Caco-2 (cell line): ENCODE results near the gene NRP2. TPM values are rescaled to one million over a fixed set of nuclear protein-coding genes. Genes with fewer than 3 reads are reported as not detected.
A peak's percentile ranks its signal among the peaks of the same experiment; 100 is the strongest.

ENCODE experiments used
- BruUV-seq: library from RNA; stranded (reverse); fragments of 400-500 nt; replicated peaks from 2 replicates; lab custom pipeline; 2021; lab: Mats Ljungman, UMichigan
- CTCF ChIA-PET: fragments of 300-600 bp; sonication (Branson Sonifier 250); formaldehyde crosslinking; loops from one replicate; lab custom pipeline; 2022; ENCODE audit warnings: antibody characterized with exemption; lab: Charles Lee
- POLR2A ChIA-PET: fragments of 300-600 bp; sonication (Branson Sonifier 250); formaldehyde crosslinking; loops from one replicate; lab custom pipeline; 2022; ENCODE audit warnings: antibody characterized with exemption; lab: Charles Lee
- DNase-seq, 2 experiments: peaks; one replicate each; pipeline versions ENCODE4 v3.0.0 to v3.0.0-alpha.2; 2020 to 2022
- H3K27me3 ChIP-seq: replicated peaks from 2 replicates; pipeline ENCODE4 v1.6.0; 2011; ENCODE audit warnings: low read length; ENCODE audit not compliant: control insufficient read depth, insufficient read depth
- H3K36me3 ChIP-seq: 2 replicates; pipeline ENCODE4 v1.5.1; 2011; ENCODE audit warnings: low read length; ENCODE audit not compliant: control insufficient read depth, insufficient read depth
- H3K4me1 ChIP-seq: fragments of 250-450 bp; sonication (Bioruptor Pico); 2 replicates; pipeline ENCODE4 v1.5.1; 2020; ENCODE audit warnings: mild to moderate bottlenecking
- H3K4me3 ChIP-seq: 2 replicates; pipeline ENCODE4 v1.5.1; 2011; ENCODE audit warnings: low read depth, mild to moderate bottlenecking, control low read depth, low read length
- H3K9me3 ChIP-seq: fragments of 250-450 bp; sonication (Bioruptor Pico); 2 replicates; pipeline ENCODE4 v1.5.1; 2020; ENCODE audit warnings: mild to moderate bottlenecking, moderate library complexity
- H3K27ac Mint-ChIP-seq: one replicate; pipeline ENCODE4 v1.8.0; 2022; ENCODE audit warnings: mixed read lengths; ENCODE audit not compliant: unreplicated experiment
- H3K27me3 Mint-ChIP-seq: one replicate; pipeline ENCODE4 v1.8.0; 2022; ENCODE audit warnings: mixed read lengths; ENCODE audit not compliant: insufficient read depth, unreplicated experiment
- H3K36me3 Mint-ChIP-seq: one replicate; pipeline ENCODE4 v1.8.0; 2022; ENCODE audit warnings: mild to moderate bottlenecking, mixed read lengths; ENCODE audit not compliant: insufficient read depth, unreplicated experiment
- H3K4me1 Mint-ChIP-seq: one replicate; pipeline ENCODE4 v1.8.0; 2022; ENCODE audit warnings: low read depth, mixed read lengths; ENCODE audit not compliant: unreplicated experiment
- H3K4me3 Mint-ChIP-seq: one replicate; pipeline ENCODE4 v1.8.0; 2022; ENCODE audit warnings: mild to moderate bottlenecking, moderate library complexity, mixed read lengths; ENCODE audit not compliant: unreplicated experiment
- H3K9me3 Mint-ChIP-seq: one replicate; pipeline ENCODE4 v1.8.0; 2022; ENCODE audit warnings: mixed read lengths; ENCODE audit not compliant: unreplicated experiment
- CTCF ChIP-seq, 2 experiments: fragments of 200-600 bp in 1 of 2; IDR thresholded peaks; 1 replicate in 1 of 2; 2 replicates in 1 of 2; pipeline versions ENCODE4 v1.5.1 to v1.8.0; 2011 to 2022; ENCODE audit warnings: antibody characterized with exemption in 1 of 2, control low read depth in 1 of 2, inconsistent platforms in 1 of 2, low read depth in 1 of 2, low read length in 1 of 2, mild to moderate bottlenecking in 1 of 2, moderate library complexity in 1 of 2; ENCODE audit not compliant: insufficient read depth in 1 of 2, severe bottlenecking in 1 of 2, unreplicated experiment in 1 of 2
- intact Hi-C: fragments of 100-400 bp; cut with micrococcal nuclease; formaldehyde crosslinking; loops from one replicate; pipeline ENCODE4 v1.10.0; 2022; ENCODE audit not compliant: unreplicated experiment
- total RNA-seq: library from RNA; stranded (reverse); gene quantifications from 2 replicates; pipeline ENCODE4 v1.2.3, GENCODE V29; 2022

Gene NRP2
- total RNA-seq, 1 experiment from 2014 or later = 96.9 TPM

DNA sequence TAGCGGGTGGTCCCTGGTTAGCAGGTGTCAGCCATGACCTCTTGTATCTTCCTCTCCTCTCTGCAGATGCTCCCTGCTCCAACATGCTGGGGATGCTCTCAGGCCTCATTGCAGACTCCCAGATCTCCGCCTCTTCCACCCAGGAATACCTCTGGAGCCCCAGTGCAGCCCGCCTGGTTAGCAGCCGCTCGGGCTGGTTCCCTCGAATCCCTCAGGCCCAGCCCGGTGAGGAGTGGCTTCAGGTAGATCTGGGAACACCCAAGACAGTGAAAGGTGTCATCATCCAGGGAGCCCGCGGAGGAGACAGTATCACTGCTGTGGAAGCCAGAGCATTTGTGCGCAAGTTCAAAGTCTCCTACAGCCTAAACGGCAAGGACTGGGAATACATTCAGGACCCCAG, 60.8 kb downstream of the NRP2 start:
- Mint-ChIP-seq H3K27me3 (no peaks in the 10 kb centered on the region), H3K36me3 (peaks cover 66% of the 10 kb centered on the region), H3K4me3 (no peak overlapping the region), H3K9me3 (no peaks in the 10 kb centered on the region), H3K4me1 (peaks cover 19% of the 10 kb centered on the region), H3K27ac (peak overlapping the region; percentile 70)
- DNase-seq = no peak
- TF ChIP-seq CTCF (IDR thresholded peaks at IDR 0.05; ENCODE audit: insufficient read depth in 1 of 2, low read depth in 1 of 2, low read length in 1 of 2, severe bottlenecking in 1 of 2, unreplicated experiment in 1 of 2) = no peak
- Histone ChIP-seq H3K27me3 (no peaks in the 10 kb centered on the region), H3K36me3 (peaks cover 2% of the 10 kb centered on the region; the same call in 1 of the 2 replicates), H3K9me3 (no peaks in the 10 kb centered on the region), H3K4me3 (no peak overlapping the region), H3K4me1 (peaks cover 11% of the 10 kb centered on the region)
- CTCF ChIA-PET = no interaction called here
- intact Hi-C loops = no loop called here
- POLR2A ChIA-PET = no interaction called here
- BruUV-seq = no TSS peak

DNA sequence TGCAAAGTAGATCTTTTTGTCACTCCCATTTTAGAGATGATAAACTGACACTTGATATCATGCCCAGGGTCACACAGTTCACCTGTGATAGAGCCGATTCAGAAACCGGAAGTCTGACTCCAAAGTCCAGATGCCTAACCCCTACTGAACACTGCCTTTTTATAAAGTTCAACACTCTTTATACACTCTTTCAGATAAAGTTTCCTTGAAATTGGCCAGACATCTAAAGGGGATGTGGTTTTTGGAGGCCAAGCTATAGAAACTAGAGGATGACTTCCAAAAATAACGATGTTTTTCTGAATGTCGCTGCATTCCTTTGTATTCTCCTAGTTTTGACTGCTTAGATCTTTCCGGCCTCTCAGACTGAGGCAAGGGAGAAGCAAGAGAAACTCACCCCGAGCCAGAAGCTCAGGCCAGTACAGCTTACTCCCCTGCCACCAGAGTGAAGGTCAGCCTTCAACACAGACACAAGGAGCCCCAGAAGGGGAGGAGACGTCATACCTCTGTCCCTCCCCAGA, 61.8 kb downstream of the NRP2 start:
- no peaks in the 10 kb centered on the region for H3K27me3 ChIP-seq
- no peak for TF ChIP-seq CTCF (IDR thresholded peaks at IDR 0.05; ENCODE audit: insufficient read depth in 1 of 2, low read depth in 1 of 2, low read length in 1 of 2, severe bottlenecking in 1 of 2, unreplicated experiment in 1 of 2)
- H3K4me1 ChIP-seq = peaks cover 11% of the 10 kb centered on the region
- CTCF ChIA-PET = no interaction called here
- no peak overlapping the region for H3K4me3 ChIP-seq
- H3K36me3 Mint-ChIP-seq = peaks cover 64% of the 10 kb centered on the region
- H3K4me1 Mint-ChIP-seq = peaks cover 24% of the 10 kb centered on the region
- H3K27me3 Mint-ChIP-seq = no peaks in the 10 kb centered on the region
- no peak overlapping the region for H3K27ac Mint-ChIP-seq
- POLR2A ChIA-PET = no interaction called here
- intact Hi-C loops = no loop called here
- peaks cover 2% of the 10 kb centered on the region; the same call in 1 of the 2 replicates for H3K36me3 ChIP-seq
- no peaks in the 10 kb centered on the region for H3K9me3 ChIP-seq
- BruUV-seq = no TSS peak
- no peak overlapping the region for H3K4me3 Mint-ChIP-seq
- DNase-seq = no peak
- H3K9me3 Mint-ChIP-seq = no peaks in the 10 kb centered on the region

DNA sequence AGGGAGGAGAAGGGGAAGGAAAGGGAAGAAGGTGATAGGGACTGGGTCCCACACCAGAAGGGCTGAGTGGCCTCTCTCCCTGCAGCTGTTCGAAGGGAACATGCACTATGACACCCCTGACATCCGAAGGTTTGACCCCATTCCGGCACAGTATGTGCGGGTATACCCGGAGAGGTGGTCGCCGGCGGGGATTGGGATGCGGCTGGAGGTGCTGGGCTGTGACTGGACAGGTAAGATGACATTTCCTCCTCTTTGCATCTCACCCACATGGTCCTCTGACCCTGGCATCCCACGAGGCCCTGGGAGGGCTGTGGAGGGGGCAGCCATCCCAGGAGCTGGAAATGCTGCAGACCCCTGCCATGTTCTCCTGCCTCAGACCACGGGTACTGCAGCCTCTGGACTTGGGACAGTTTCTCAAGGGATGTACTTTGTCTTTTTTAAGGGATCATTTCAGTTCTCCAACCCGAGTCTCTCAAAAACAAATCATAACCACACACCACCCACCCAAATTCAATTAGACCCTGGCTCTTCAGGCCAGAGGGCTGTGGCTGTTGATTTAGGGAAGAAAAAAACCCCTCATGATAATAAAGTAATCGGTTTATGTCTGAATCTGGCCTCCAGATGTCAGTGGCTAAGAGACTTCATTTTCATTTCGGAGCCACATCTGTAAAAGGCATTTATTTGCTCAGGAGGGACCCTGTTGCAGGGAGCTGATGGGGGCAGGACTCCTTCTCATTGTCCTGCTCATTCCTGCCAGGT, 63.5 kb downstream of the NRP2 start:
- BruUV-seq = no TSS peak
- Histone ChIP-seq H3K4me3 (no peak overlapping the region), H3K9me3 (no peaks in the 10 kb centered on the region), H3K4me1 (peaks cover 8% of the 10 kb centered on the region), H3K36me3 (peaks cover 2% of the 10 kb centered on the region; the same call in 1 of the 2 replicates), H3K27me3 (no peaks in the 10 kb centered on the region)
- Mint-ChIP-seq H3K36me3 (peaks cover 57% of the 10 kb centered on the region), H3K9me3 (no peaks in the 10 kb centered on the region), H3K4me3 (no peak overlapping the region), H3K27me3 (no peaks in the 10 kb centered on the region), H3K4me1 (peaks cover 27% of the 10 kb centered on the region), H3K27ac (no peak overlapping the region)
- no peak for DNase-seq
- intact Hi-C loops = no loop called here
- POLR2A ChIA-PET = no interaction called here
- no peak for TF ChIP-seq CTCF (IDR thresholded peaks at IDR 0.05; ENCODE audit: insufficient read depth in 1 of 2, low read depth in 1 of 2, low read length in 1 of 2, severe bottlenecking in 1 of 2, unreplicated experiment in 1 of 2)
- CTCF ChIA-PET = no interaction called here
